ENCODE measurements around the gene SLC22A4.

Gene SLC22A4

GRCh38 chr5:132301344-132302271, 7.4 kb downstream of the SLC22A4 start:
- no peak for DNase-seq

- DNase-seq: no peak
These were observed 8.2 kb downstream of the SLC22A4 start for GRCh38 chr5:132302413-132302812.

- DNase-seq: no peak
These were observed 9.4 kb downstream of the SLC22A4 start for GRCh38 chr5:132303589-132303988.

- DNase-seq: no peak
These were observed 11.2 kb downstream of the SLC22A4 start for GRCh38 chr5:132305420-132305819.

- no peak for DNase-seq
These were observed 14.5 kb downstream of the SLC22A4 start for GRCh38 chr5:132308701-132309100.

- DNase-seq: no peak
These were observed 15.5 kb downstream of the SLC22A4 start for GRCh38 chr5:132309679-132310078.

- DNase-seq: no peak
These were observed 16.1 kb downstream of the SLC22A4 start for GRCh38 chr5:132310141-132310834.

GRCh38 chr5:132313366-132313765, 19.2 kb downstream of the SLC22A4 start:
- no peak for DNase-seq

- DNase-seq: no peak
These were observed 19.8 kb downstream of the SLC22A4 start for GRCh38 chr5:132313961-132314432.

- no peak for DNase-seq
These were observed 21.4 kb downstream of the SLC22A4 start for GRCh38 chr5:132315529-132316067.

- no peak for DNase-seq
These were observed 25.8 kb downstream of the SLC22A4 start for GRCh38 chr5:132319975-132320374.

- no peak for DNase-seq
These were observed 27.0 kb downstream of the SLC22A4 start for GRCh38 chr5:132321109-132321721.

GRCh38 chr5:132322266-132322665, 28.1 kb downstream of the SLC22A4 start:
- DNase-seq: no peak

- DNase-seq: no peak
These were observed 29.0 kb downstream of the SLC22A4 start for GRCh38 chr5:132323202-132323601.

- no peak for DNase-seq
These were observed 31.5 kb downstream of the SLC22A4 start for GRCh38 chr5:132325691-132326090.

GRCh38 chr5:132327252-132327955, 33.2 kb downstream of the SLC22A4 start:
- DNase-seq: no peak

GRCh38 chr5:132334812-132335211, 40.6 kb downstream of the SLC22A4 start:
- no peak for DNase-seq

GRCh38 chr5:132335402-132335801, 41.2 kb downstream of the SLC22A4 start:
- DNase-seq: no peak

- no peak for DNase-seq
These were observed 45.3 kb downstream of the SLC22A4 start for GRCh38 chr5:132339502-132339901.

GRCh38 chr5:132342291-132343180, 48.3 kb downstream of the SLC22A4 start:
- no peak for DNase-seq

GRCh38 chr5:132344775-132345514, 50.8 kb downstream of the SLC22A4 start:
- no peak for DNase-seq

Data from activated CD4-positive, alpha-beta T cell treated with anti-CD3 and anti-CD28 coated beads, Interleukin-2, amount 50 U/mL, for 1 hour (primary cell).